Stimulated activated naive CD8-positive, alpha-beta T cell treated with anti-CD3 and anti-CD28 coated beads, Interleukin-15, amount 100 ng/mL, for 72 hours (primary cell): Measurements from ENCODE around the gene COL25A1.

Experiments
- ATAC-seq: fragments of 150-1000 bp; cut with Tn5 transposase; 2 replicates; pipeline ENCODE4 v1.10.0; 2021; ENCODE audit warnings: mild to moderate bottlenecking, moderate library complexity
- DNase-seq, 2 donors: peaks; one replicate each; pipeline ENCODE4 v3.0.0; 2021 to 2022
- H3K27ac Mint-ChIP-seq, 2 donors: one replicate each; pipeline ENCODE4 v1.8.0; 2022; ENCODE audit warnings: mild to moderate bottlenecking in 2 of 2, mixed read lengths in 2 of 2, moderate library complexity in 2 of 2
- H3K27me3 Mint-ChIP-seq: one replicate; pipeline ENCODE4 v1.8.0; 2022; ENCODE audit warnings: mixed read lengths
- H3K4me1 Mint-ChIP-seq: one replicate; pipeline ENCODE4 v1.8.0; 2022; ENCODE audit warnings: mild to moderate bottlenecking, mixed read lengths
- H3K4me3 Mint-ChIP-seq, 2 donors: one replicate each; pipeline ENCODE4 v1.8.0; 2022; ENCODE audit warnings: mild to moderate bottlenecking in 2 of 2, mixed read lengths in 2 of 2, moderate library complexity in 1 of 2
- H3K9me3 Mint-ChIP-seq, 2 donors: one replicate each; pipeline ENCODE4 v1.8.0; 2022; ENCODE audit warnings: mixed read lengths in 2 of 2

The COL25A1 gene

DNA sequence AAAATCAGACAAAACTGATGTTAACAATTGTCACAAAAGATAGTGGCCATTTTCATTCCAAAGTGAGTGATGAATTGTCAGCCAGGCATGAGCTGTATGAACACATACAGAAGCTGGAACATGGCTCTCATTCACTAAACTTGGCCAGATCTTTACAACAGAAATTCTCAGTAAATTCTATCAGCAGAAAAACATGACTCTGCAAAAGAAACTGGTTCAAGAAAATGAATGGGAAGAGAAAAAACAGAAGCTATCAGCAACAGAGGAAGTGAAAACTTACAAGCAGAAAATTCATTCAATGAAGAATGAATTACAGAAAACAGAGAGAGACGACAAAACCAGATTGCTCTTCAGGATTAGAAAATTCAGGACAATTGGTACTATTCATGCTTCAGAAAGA lies 249.6 kb downstream of the COL25A1 start:
- Mint-ChIP-seq H3K9me3 (no peaks in the 10 kb centered on the region), H3K4me1 (no peaks in the 10 kb centered on the region), H3K4me3 (no peak overlapping the region), H3K27ac (no peak overlapping the region), H3K27me3 (peaks cover 10% of the 10 kb centered on the region)
- ATAC-seq: no peak
- DNase-seq: no peak

DNA sequence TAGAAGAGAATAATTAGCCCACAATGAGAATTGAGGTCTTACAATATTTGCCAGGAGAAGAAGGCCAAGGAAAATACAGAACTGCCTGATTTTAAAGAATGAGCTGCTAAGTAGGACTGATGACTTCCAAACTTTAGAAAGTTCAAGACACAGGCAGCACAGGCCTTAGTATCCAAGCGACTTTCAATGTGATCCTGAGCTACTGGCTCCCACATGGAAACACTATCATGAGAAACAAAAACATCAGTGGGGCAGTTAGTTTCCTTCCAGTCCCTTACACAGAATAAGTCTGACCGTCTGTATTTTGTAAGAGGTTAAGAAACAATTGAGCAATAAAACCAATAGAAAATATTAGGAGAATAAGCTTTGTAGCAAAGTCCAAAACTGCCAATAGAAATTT lies 251.4 kb downstream of the COL25A1 start:
- Mint-ChIP-seq H3K4me1 (no peaks in the 10 kb centered on the region), H3K27ac (no peak overlapping the region), H3K9me3 (no peaks in the 10 kb centered on the region), H3K4me3 (no peak overlapping the region), H3K27me3 (peaks cover 10% of the 10 kb centered on the region)
- no peak for DNase-seq
- ATAC-seq: no peak

- no peaks in the 10 kb centered on the region for H3K4me1 Mint-ChIP-seq
- H3K4me3 Mint-ChIP-seq: no peak overlapping the region
- DNase-seq: no peak
- ATAC-seq: no peak
- H3K9me3 Mint-ChIP-seq: no peaks in the 10 kb centered on the region
- peaks cover 3% of the 10 kb centered on the region for H3K27me3 Mint-ChIP-seq
- no peak overlapping the region for H3K27ac Mint-ChIP-seq
These were observed 252.5 kb downstream of the COL25A1 start for GRCh38 chr4:109049926-109050325.

DNA sequence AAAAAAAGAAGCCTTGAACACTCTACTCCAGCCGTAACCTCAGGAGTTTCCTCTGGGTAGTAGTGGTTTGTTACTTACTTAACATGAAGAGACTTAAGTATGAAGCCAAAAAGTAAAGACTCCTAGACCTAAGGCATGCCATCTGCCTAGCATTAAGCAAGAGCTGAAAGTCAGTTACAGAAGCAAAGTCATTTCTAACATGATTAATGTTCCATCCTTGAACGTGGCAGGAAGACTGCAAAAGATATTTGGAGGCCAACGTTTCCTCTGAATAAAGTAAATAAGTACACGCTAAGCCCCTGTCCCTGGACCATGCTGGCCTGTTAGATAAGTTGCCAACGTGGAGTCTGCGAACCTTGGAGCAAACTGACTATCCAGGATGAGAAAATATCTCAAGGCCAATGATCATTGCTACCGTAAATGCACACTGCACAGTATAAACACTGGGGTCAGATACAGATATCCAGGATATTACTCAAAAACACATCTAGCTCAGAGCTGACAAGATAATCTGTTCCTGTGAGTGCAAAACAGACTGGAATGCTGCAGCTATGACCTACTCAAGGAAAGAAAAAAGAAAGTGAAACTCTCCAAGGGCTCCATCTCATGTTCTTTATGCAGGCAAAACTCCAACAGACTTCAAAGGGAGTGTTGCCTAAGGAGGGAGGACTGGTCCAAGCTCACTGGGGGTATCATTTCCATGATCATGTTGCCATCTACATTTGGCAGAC lies 255.8 kb downstream of the COL25A1 start:
- H3K4me1 Mint-ChIP-seq: no peaks in the 10 kb centered on the region
- H3K27ac Mint-ChIP-seq: no peak overlapping the region
- DNase-seq (no peak), ATAC-seq (no peak)
- no peaks in the 10 kb centered on the region for H3K27me3 Mint-ChIP-seq
- no peaks in the 10 kb centered on the region for H3K9me3 Mint-ChIP-seq
- no peak overlapping the region for H3K4me3 Mint-ChIP-seq

GRCh38 chr4:109044431-109044830 lies 258.0 kb downstream of the COL25A1 start:
- DNase-seq (no peak), ATAC-seq (no peak)
- no peak overlapping the region for H3K4me3 Mint-ChIP-seq
- no peaks in the 10 kb centered on the region for H3K9me3 Mint-ChIP-seq
- no peaks in the 10 kb centered on the region for H3K4me1 Mint-ChIP-seq
- no peaks in the 10 kb centered on the region for H3K27me3 Mint-ChIP-seq
- H3K27ac Mint-ChIP-seq: no peak overlapping the region

DNA sequence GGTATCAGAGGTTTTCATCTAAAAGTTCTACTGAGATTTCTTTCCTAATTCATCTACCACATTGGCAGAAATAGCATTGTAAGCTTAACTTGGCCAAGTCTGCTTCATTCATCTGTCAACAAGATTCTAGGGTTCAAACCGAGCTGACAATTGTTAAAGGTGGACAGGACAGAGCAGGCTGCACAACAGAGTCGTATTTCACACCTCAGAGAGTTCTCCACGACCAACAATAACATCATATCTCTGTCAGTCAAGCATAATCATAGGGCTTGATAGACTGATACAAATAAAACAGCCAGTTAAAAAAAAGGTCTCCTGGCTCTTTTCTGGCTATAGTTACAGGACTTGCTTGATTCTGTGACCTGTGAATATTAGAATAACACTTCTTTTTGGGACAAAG lies 259.2 kb downstream of the COL25A1 start:
- no peak overlapping the region for H3K27ac Mint-ChIP-seq
- peaks cover 8% of the 10 kb centered on the region for H3K27me3 Mint-ChIP-seq
- ATAC-seq (no peak), DNase-seq (no peak)
- no peaks in the 10 kb centered on the region for H3K4me1 Mint-ChIP-seq
- H3K9me3 Mint-ChIP-seq: no peaks in the 10 kb centered on the region
- no peak overlapping the region for H3K4me3 Mint-ChIP-seq

DNA sequence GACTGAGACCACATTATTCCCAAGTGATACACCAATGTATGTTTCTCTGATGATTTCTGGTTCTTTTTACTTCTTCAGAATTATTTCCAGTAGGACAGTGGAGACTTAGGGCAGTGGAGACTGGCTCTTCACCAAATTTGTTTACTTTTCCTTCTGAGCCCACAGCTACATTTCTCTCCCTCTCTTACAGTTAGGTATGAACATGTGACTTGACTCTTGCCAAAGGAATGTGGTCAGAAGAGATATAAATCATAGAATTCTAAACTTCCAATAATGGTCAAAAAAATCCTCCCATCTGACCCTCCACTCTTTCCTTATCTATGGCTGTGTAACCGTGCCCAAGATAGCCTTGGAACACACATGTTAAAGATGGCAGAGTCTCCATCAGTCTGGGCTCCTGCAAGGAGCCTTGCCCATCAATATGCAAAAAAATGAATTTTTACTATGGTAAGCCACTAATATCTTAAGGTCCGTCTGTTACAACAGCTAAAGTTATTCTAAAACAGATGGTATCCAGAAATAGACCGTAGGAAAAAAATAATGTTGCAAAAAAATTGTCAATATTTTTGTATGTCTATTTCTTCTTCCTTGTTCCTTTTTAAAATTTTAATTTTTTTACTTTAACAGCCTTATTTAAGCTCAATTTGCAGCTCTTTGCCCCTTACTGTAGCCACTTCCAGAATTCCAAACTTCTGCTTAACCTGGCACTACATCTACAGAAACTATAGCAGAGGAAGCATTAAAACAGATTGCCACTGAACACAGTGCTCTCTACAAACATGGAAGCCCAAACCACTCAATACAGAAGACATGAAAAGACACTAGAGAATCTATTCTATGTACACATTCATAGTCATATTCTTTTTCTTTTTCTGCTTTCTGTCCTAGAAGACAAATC lies 260.7 kb downstream of the COL25A1 start:
- no peak for DNase-seq
- Mint-ChIP-seq H3K27me3 (peaks cover 15% of the 10 kb centered on the region), H3K4me3 (no peak overlapping the region), H3K27ac (no peak overlapping the region), H3K9me3 (no peaks in the 10 kb centered on the region), H3K4me1 (no peaks in the 10 kb centered on the region)
- ATAC-seq: no peak

DNA sequence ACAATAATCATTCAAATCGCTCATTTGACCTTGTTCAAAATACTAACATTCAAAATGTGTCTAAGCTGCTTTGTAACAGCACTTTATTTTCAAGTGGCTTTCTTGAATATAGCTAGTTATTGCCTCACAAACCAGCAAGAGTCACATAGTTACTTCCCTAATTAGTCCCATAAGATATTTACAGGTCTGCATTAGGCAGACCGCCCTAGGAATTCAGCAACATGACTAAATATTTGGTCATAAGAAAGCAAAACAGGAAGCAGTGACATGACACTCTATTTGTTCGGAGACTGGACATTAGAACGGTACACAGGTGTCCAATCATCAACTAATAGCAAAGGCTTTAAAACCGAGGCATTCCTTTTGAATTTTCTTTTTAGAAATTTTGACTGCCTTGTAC lies 262.0 kb downstream of the COL25A1 start:
- H3K4me3 Mint-ChIP-seq: no peak overlapping the region
- no peaks in the 10 kb centered on the region for H3K9me3 Mint-ChIP-seq
- H3K27me3 Mint-ChIP-seq: peaks cover 15% of the 10 kb centered on the region
- no peak overlapping the region for H3K27ac Mint-ChIP-seq
- no peak for DNase-seq
- ATAC-seq: no peak
- no peaks in the 10 kb centered on the region for H3K4me1 Mint-ChIP-seq

DNA sequence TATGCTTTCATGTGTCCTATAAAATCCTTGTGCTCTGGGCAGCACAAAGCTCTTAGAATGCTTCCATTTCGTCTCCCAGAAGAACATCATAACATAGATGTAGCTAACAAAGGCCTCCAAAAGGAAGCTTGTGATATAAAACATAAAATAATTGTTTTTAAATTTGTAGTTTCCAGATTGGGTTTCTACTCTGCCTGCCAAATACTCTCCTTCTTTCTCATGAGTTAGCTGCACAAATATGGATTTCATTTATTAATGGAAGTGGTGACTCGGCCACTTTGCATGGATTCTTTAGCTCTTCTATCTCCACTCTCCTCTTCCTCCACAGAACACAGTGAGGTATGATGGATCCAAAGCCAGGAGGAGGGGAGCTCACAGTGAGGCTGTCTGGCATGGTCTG lies 265.4 kb downstream of the COL25A1 start:
- Mint-ChIP-seq H3K9me3 (no peaks in the 10 kb centered on the region), H3K4me3 (no peak overlapping the region), H3K27me3 (peaks cover 15% of the 10 kb centered on the region), H3K27ac (no peak overlapping the region), H3K4me1 (no peaks in the 10 kb centered on the region)
- ATAC-seq: no peak
- no peak for DNase-seq

DNA sequence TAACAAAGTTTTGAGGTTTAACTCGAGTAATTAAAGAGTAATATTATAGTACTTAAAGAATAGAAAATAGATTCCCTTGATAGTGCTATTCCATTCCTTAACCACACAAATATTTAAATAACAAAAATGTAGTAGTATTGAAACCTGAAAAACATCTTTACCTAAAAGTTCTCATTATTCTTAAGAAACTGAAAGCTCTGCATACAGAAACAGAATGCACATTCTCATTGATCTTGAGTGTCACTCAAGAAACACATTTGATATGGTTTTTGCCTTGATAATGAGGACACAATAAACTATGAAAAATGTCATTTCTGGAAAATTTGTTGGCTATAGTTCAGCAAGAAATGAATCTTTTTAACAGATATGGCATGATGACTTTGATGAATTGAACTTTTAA lies 268.5 kb downstream of the COL25A1 start:
- no peak overlapping the region for H3K27ac Mint-ChIP-seq
- ATAC-seq (no peak), DNase-seq (no peak)
- H3K27me3 Mint-ChIP-seq: peaks cover 12% of the 10 kb centered on the region
- no peaks in the 10 kb centered on the region for H3K9me3 Mint-ChIP-seq
- no peaks in the 10 kb centered on the region for H3K4me1 Mint-ChIP-seq
- no peak overlapping the region for H3K4me3 Mint-ChIP-seq

- Mint-ChIP-seq H3K4me1 (no peaks in the 10 kb centered on the region), H3K27me3 (peaks cover 7% of the 10 kb centered on the region), H3K27ac (no peak overlapping the region), H3K4me3 (no peak overlapping the region), H3K9me3 (no peaks in the 10 kb centered on the region)
- no peak for ATAC-seq
- no peak for DNase-seq
These were observed 269.8 kb downstream of the COL25A1 start for GRCh38 chr4:109032671-109033070.

GRCh38 chr4:109029987-109030386 lies 272.5 kb downstream of the COL25A1 start:
- no peaks in the 10 kb centered on the region for H3K9me3 Mint-ChIP-seq
- H3K4me1 Mint-ChIP-seq: no peaks in the 10 kb centered on the region
- H3K27ac Mint-ChIP-seq: no peak overlapping the region
- H3K27me3 Mint-ChIP-seq: no peaks in the 10 kb centered on the region
- H3K4me3 Mint-ChIP-seq: no peak overlapping the region
- DNase-seq (no peak), ATAC-seq (no peak)

DNA sequence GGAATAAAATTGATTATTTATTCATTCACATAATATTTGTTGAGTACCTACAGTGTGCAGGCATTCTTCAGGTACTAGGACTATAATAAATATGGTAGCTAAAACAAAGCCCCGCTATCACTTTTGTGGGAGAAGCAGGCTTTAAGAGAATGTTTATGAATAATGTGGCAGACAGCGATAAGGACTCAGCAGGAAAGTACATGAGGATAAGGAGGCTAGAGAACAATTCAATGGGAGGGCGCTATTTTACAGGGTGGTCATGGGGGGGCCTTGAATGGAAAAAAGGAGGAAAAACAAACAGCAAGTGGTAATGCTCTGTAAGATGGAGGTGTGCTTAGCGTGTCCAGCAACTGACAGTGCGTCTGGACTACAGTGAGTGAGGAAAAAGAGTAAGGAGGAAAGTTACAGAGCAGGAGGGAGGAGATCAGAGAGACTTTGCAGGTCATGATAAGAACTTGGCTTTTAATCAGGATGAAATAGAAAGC lies 275.4 kb downstream of the COL25A1 start:
- DNase-seq (no peak), ATAC-seq (no peak)
- Mint-ChIP-seq H3K9me3 (peaks cover 3 to 4% of the 10 kb centered on the region in 2 donors), H3K4me3 (no peak overlapping the region), H3K4me1 (no peaks in the 10 kb centered on the region), H3K27me3 (no peaks in the 10 kb centered on the region), H3K27ac (no peak overlapping the region)

DNA sequence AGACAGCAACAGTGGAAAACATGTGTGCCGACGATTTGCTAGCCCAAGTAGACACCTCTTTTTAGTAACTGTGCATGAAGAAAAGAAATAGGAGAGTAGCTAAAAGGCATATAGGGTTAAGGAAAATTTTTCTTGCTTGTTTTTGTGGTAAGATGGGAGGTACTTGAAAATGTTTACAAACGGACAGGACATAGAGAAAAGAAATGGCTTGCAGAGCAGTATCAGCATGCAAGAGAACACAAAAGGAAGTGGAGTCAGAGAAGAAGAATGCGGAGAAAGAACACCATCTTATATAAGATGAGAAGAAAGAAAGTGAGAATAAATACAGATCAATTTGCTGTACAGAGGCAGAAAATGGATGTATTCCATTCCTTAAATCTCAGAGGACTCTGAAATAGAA lies 275.9 kb downstream of the COL25A1 start:
- no peaks in the 10 kb centered on the region for H3K4me1 Mint-ChIP-seq
- no peaks in the 10 kb centered on the region for H3K27me3 Mint-ChIP-seq
- ATAC-seq (no peak), DNase-seq (no peak)
- no peak overlapping the region for H3K27ac Mint-ChIP-seq
- H3K9me3 Mint-ChIP-seq: peaks cover 5 to 9% of the 10 kb centered on the region in 2 donors
- H3K4me3 Mint-ChIP-seq: no peak overlapping the region

DNA sequence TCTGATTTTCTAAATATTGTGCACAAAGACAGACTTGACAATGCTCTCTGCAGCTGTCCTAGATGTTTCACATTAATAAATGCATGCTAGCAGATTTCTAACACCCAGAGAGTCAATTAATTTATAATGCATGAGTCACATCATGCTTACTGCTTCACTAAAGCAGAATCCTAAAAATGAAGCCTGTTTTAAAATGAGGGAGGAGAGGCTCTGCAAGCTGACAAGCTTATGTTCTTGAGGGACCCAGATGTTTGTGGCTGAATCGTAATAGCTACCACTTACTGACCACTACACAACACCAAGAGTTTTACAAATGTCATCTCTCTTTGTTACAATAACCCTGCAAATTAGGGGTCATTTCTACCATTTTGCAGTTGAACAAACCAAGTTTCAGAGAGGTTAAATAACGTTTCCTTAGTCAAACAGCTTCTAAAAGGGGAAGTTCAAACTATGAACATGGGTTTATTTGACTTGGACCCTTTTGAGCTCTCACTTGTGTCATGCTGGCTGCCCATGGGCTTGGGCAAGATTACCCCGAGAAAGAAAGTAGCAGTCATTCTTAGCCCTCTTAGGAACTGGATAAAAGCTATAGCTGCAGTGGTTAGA lies 276.9 kb downstream of the COL25A1 start:
- H3K27ac Mint-ChIP-seq: no peak overlapping the region
- no peak for DNase-seq
- ATAC-seq: no peak
- H3K27me3 Mint-ChIP-seq: no peaks in the 10 kb centered on the region
- H3K4me3 Mint-ChIP-seq: no peak overlapping the region
- no peaks in the 10 kb centered on the region for H3K4me1 Mint-ChIP-seq
- H3K9me3 Mint-ChIP-seq: peaks cover 13 to 18% of the 10 kb centered on the region in 2 donors

DNA sequence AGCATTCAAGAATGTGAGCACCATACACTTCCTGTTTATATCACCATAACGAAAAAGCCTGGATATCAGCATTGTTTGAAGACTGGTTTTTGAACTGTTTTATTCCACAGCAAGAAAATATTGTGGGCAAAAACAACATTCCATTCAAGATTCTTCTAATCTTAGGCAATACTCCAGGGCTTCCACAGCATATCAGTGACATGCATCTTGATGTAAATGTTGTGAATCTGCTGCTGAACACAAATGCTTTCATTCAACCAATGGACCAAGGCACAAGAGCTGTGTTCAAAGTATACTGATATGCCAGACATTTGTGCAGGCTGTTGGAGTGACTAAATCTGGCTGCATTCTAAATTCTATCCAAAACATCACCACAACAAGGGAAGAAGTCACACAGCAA lies 279.5 kb downstream of the COL25A1 start:
- Mint-ChIP-seq H3K27me3 (no peaks in the 10 kb centered on the region), H3K27ac (no peak overlapping the region), H3K4me3 (no peak overlapping the region), H3K4me1 (no peaks in the 10 kb centered on the region), H3K9me3 (peaks cover 13 to 18% of the 10 kb centered on the region in 2 donors)
- DNase-seq (no peak), ATAC-seq (no peak)
